ENCODE measurements around the gene CLNK.

Gene CLNK

GRCh38 chr4:10667701-10668326, 16.8 kb downstream of the CLNK start:
- Histone ChIP-seq H3K4me1 (ENCODE audit: control insufficient read depth, insufficient read depth, low read length) (no peaks in the 10 kb centered on the region), H3K27ac (ENCODE audit: insufficient read depth, low read depth, low read length, poor library complexity, severe bottlenecking) (no peak overlapping the region)
- 83 to 84% methylated on average over 10 of the region's 10 CpGs for WGBS, 2 experiments

DNA sequence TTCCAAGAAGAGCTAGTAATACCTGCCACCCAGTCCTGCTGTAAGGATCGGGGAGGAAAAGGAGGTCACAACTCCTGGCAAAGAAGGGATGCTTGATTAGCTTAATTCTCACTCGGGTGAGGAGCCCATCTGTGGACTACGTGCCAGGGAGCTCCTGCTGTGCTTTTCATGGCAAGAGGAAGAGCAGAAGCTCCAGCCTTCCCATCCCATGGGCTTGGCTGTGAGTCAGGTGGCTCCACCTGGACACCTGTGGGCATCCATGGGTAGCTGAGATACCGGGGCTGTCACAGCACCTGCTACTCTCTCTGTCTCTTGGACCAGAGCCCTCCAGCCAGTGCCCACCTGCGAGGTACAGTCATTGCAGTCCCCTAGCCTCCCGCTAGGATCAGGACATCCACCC, 18.0 kb downstream of the CLNK start:
- H3K4me1 ChIP-seq (ENCODE audit: control insufficient read depth, insufficient read depth, low read length) = no peaks in the 10 kb centered on the region
- no peak overlapping the region for H3K27ac ChIP-seq (ENCODE audit: insufficient read depth, low read depth, low read length, poor library complexity, severe bottlenecking)
- no peaks in the 10 kb centered on the region for H3K27me3 ChIP-seq (ENCODE audit: control insufficient read depth, insufficient read depth, low read length, poor library complexity, severe bottlenecking)
- H3K9me3 ChIP-seq (ENCODE audit: control insufficient read depth, low read length) = no peaks in the 10 kb centered on the region
- H3K36me3 ChIP-seq (ENCODE audit: control insufficient read depth, insufficient read depth, low read length) = no peaks in the 10 kb centered on the region
- WGBS, 2 experiments = 74 to 77% methylated on average over 6 of the region's 6 CpGs
- no peak overlapping the region for H3K4me3 ChIP-seq (ENCODE audit: insufficient read depth, low read depth, low read length)

More at GRCh38 chr4:10667701-10668326, 16.8 kb downstream of the CLNK start:
- no peaks in the 10 kb centered on the region for H3K9me3 ChIP-seq (ENCODE audit: control insufficient read depth, low read length)
- no peaks in the 10 kb centered on the region for H3K36me3 ChIP-seq (ENCODE audit: control insufficient read depth, insufficient read depth, low read length)
- H3K27me3 ChIP-seq (ENCODE audit: control insufficient read depth, insufficient read depth, low read length, poor library complexity, severe bottlenecking) = no peaks in the 10 kb centered on the region
- no peak overlapping the region for H3K4me3 ChIP-seq (ENCODE audit: insufficient read depth, low read depth, low read length)

DNA sequence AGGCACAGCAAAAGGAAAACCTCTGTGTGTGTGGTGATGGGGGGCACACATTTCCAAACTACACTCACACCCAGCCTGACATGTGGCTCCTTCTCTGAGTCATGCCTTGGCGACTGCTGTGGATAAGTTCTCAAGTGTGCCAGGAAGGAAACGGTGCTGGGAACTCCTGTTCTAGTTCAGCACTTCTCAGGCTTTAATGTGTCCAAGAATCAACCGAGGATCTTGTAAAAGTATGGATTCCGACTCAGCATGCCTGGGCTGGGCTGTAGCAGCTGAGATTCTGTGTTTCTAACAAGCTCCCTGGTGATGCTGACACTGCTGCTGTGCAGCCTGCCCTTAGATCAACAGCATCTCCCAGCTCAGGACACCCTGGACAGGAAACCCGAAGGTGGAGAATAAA, 20.2 kb downstream of the CLNK start:
- no peaks in the 10 kb centered on the region for H3K36me3 ChIP-seq (ENCODE audit: control insufficient read depth, insufficient read depth, low read length)
- H3K9me3 ChIP-seq (ENCODE audit: control insufficient read depth, low read length) = no peaks in the 10 kb centered on the region
- no peaks in the 10 kb centered on the region for H3K4me1 ChIP-seq (ENCODE audit: control insufficient read depth, insufficient read depth, low read length)
- H3K4me3 ChIP-seq (ENCODE audit: insufficient read depth, low read depth, low read length) = no peak overlapping the region
- 80 to 84% methylated on average over 5 of the region's 5 CpGs for WGBS, 2 experiments
- no peaks in the 10 kb centered on the region for H3K27me3 ChIP-seq (ENCODE audit: control insufficient read depth, insufficient read depth, low read length, poor library complexity, severe bottlenecking)
- no peak overlapping the region for H3K27ac ChIP-seq (ENCODE audit: insufficient read depth, low read depth, low read length, poor library complexity, severe bottlenecking)

- H3K27ac ChIP-seq (ENCODE audit: insufficient read depth, low read depth, low read length, poor library complexity, severe bottlenecking) = no peak overlapping the region
- no peak overlapping the region for H3K4me3 ChIP-seq (ENCODE audit: insufficient read depth, low read depth, low read length)
- H3K27me3 ChIP-seq (ENCODE audit: control insufficient read depth, insufficient read depth, low read length, poor library complexity, severe bottlenecking) = no peaks in the 10 kb centered on the region
- WGBS, 2 experiments = 92 to 99% methylated on average over 5 of the region's 5 CpGs
- H3K36me3 ChIP-seq (ENCODE audit: control insufficient read depth, insufficient read depth, low read length) = no peaks in the 10 kb centered on the region
- no peaks in the 10 kb centered on the region for H3K9me3 ChIP-seq (ENCODE audit: control insufficient read depth, low read length)
- H3K4me1 ChIP-seq (ENCODE audit: control insufficient read depth, insufficient read depth, low read length) = no peaks in the 10 kb centered on the region
These were observed 21.6 kb downstream of the CLNK start for GRCh38 chr4:10662937-10663336.

DNA sequence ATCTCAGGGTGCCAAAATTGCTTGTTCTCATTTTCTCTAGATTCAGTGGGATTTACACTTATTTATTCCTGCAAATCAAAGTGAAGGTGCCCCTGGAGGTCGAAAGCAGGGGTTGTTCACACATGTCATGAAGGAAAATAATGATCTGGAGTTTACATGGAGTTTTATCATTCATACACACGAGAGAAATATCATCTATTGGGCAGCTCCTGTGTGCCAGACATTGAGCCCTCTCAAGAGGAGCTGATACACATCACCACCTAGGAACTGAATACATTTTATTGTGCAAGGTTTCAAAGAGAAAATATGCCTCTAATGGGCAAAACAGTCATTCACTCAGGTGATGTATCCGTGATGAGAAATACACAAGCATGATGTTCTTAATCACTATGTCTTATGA, 23.5 kb downstream of the CLNK start:
- Histone ChIP-seq H3K4me3 (ENCODE audit: insufficient read depth, low read depth, low read length) (no peak overlapping the region), H3K9me3 (ENCODE audit: control insufficient read depth, low read length) (no peaks in the 10 kb centered on the region), H3K4me1 (ENCODE audit: control insufficient read depth, insufficient read depth, low read length) (no peaks in the 10 kb centered on the region), H3K36me3 (ENCODE audit: control insufficient read depth, insufficient read depth, low read length) (no peaks in the 10 kb centered on the region), H3K27me3 (ENCODE audit: control insufficient read depth, insufficient read depth, low read length, poor library complexity, severe bottlenecking) (no peaks in the 10 kb centered on the region), H3K27ac (ENCODE audit: insufficient read depth, low read depth, low read length, poor library complexity, severe bottlenecking) (no peak overlapping the region)
- WGBS, 2 experiments = 90 to 96% methylated on average over 3 of the region's 3 CpGs

- Histone ChIP-seq H3K27me3 (ENCODE audit: control insufficient read depth, insufficient read depth, low read length, poor library complexity, severe bottlenecking) (no peaks in the 10 kb centered on the region), H3K4me1 (ENCODE audit: control insufficient read depth, insufficient read depth, low read length) (no peaks in the 10 kb centered on the region), H3K36me3 (ENCODE audit: control insufficient read depth, insufficient read depth, low read length) (no peaks in the 10 kb centered on the region), H3K4me3 (ENCODE audit: insufficient read depth, low read depth, low read length) (no peak overlapping the region), H3K27ac (ENCODE audit: insufficient read depth, low read depth, low read length, poor library complexity, severe bottlenecking) (no peak overlapping the region), H3K9me3 (ENCODE audit: control insufficient read depth, low read length) (no peaks in the 10 kb centered on the region)
- 91 to 93% methylated on average over 5 to 6 of the region's 6 CpGs for WGBS, 2 experiments
These were observed 25.3 kb downstream of the CLNK start for GRCh38 chr4:10659251-10659650.

DNA sequence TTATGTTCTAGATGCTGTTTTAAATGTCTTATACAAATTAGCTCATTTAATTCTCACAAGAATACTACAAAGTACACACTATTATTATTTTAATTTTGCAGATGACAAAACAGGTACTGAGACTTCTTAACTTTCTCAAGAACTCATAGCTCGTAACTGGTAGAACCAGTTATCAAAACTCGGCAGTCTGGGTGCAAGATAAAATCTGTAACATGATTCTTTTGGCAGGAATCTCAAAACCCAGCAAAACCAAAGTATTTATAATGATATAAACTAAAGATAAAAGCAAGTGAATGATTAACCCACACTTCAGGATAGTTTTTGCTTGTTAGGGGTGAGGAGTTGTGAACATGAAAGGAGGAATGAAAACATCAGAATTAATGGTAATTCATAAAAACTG, 27.6 kb downstream of the CLNK start:
- Histone ChIP-seq H3K4me3 (ENCODE audit: insufficient read depth, low read depth, low read length) (no peak overlapping the region), H3K27me3 (ENCODE audit: control insufficient read depth, insufficient read depth, low read length, poor library complexity, severe bottlenecking) (no peaks in the 10 kb centered on the region), H3K27ac (ENCODE audit: insufficient read depth, low read depth, low read length, poor library complexity, severe bottlenecking) (no peak overlapping the region), H3K36me3 (ENCODE audit: control insufficient read depth, insufficient read depth, low read length) (no peaks in the 10 kb centered on the region), H3K9me3 (ENCODE audit: control insufficient read depth, low read length) (no peaks in the 10 kb centered on the region), H3K4me1 (ENCODE audit: control insufficient read depth, insufficient read depth, low read length) (no peaks in the 10 kb centered on the region)
- WGBS, 2 experiments = 92 to 100% methylated on average over 2 of the region's 2 CpGs

DNA sequence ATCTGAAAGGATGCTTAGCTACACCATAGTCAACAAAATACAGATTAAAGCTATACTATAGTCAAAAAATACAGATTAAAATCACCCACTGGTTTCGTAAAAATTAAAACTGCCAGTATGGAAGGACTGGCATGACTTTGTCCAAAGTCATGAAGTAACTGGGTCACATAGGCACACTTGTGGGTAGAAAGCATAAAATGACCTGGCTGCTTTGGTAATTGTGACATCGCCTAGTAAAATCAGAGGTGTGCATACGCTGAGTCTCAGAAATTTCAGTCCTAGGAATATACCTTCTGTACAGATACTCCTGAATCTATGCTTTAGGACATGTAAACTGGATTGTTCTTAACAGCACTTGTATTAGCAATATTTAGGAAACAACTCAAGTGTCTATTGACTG, 28.1 kb downstream of the CLNK start:
- Histone ChIP-seq H3K9me3 (ENCODE audit: control insufficient read depth, low read length) (no peaks in the 10 kb centered on the region), H3K36me3 (ENCODE audit: control insufficient read depth, insufficient read depth, low read length) (no peaks in the 10 kb centered on the region), H3K27ac (ENCODE audit: insufficient read depth, low read depth, low read length, poor library complexity, severe bottlenecking) (no peak overlapping the region), H3K4me1 (ENCODE audit: control insufficient read depth, insufficient read depth, low read length) (no peaks in the 10 kb centered on the region), H3K4me3 (ENCODE audit: insufficient read depth, low read depth, low read length) (no peak overlapping the region), H3K27me3 (ENCODE audit: control insufficient read depth, insufficient read depth, low read length, poor library complexity, severe bottlenecking) (no peaks in the 10 kb centered on the region)
- WGBS, 2 experiments = 91 to 92% methylated on average over 3 of the region's 3 CpGs

DNA sequence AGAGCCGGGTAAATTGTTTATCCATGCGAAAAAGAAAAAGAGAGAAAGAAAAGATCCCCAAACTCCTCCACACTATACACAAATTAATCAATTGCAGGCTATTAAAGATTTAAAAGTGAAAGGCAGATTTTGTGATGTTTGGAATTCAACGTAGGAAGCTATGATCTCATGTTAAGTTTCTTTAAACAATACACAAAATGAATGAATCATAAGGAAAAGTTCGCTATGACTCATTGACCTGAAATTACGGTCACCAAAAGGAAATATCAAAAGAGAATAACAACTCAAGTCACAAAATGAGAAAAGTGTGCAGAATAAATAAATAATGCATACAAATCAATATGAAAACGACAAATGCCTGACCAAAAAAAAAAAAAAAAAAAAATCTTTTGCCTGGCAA, 28.6 kb downstream of the CLNK start:
- Histone ChIP-seq H3K27ac (ENCODE audit: insufficient read depth, low read depth, low read length, poor library complexity, severe bottlenecking) (no peak overlapping the region), H3K9me3 (ENCODE audit: control insufficient read depth, low read length) (no peaks in the 10 kb centered on the region), H3K27me3 (ENCODE audit: control insufficient read depth, insufficient read depth, low read length, poor library complexity, severe bottlenecking) (no peaks in the 10 kb centered on the region), H3K4me3 (ENCODE audit: insufficient read depth, low read depth, low read length) (no peak overlapping the region), H3K4me1 (ENCODE audit: control insufficient read depth, insufficient read depth, low read length) (no peaks in the 10 kb centered on the region), H3K36me3 (ENCODE audit: control insufficient read depth, insufficient read depth, low read length) (no peaks in the 10 kb centered on the region)
- 90 to 92% methylated on average over 2 to 4 of the region's 6 CpGs for WGBS, 2 experiments

GRCh38 chr4:10648479-10648878, 36.1 kb downstream of the CLNK start:
- H3K36me3 ChIP-seq (ENCODE audit: control insufficient read depth, insufficient read depth, low read length) = no peaks in the 10 kb centered on the region
- no peak overlapping the region for H3K27ac ChIP-seq (ENCODE audit: insufficient read depth, low read depth, low read length, poor library complexity, severe bottlenecking)
- 95 to 97% methylated on average over 2 of the region's 2 CpGs for WGBS, 2 experiments
- H3K27me3 ChIP-seq (ENCODE audit: control insufficient read depth, insufficient read depth, low read length, poor library complexity, severe bottlenecking) = no peaks in the 10 kb centered on the region
- H3K4me3 ChIP-seq (ENCODE audit: insufficient read depth, low read depth, low read length) = no peak overlapping the region
- H3K4me1 ChIP-seq (ENCODE audit: control insufficient read depth, insufficient read depth, low read length) = no peaks in the 10 kb centered on the region
- H3K9me3 ChIP-seq (ENCODE audit: control insufficient read depth, low read length) = no peaks in the 10 kb centered on the region

- Histone ChIP-seq H3K36me3 (ENCODE audit: control insufficient read depth, insufficient read depth, low read length) (no peaks in the 10 kb centered on the region), H3K27me3 (ENCODE audit: control insufficient read depth, insufficient read depth, low read length, poor library complexity, severe bottlenecking) (no peaks in the 10 kb centered on the region), H3K4me3 (ENCODE audit: insufficient read depth, low read depth, low read length) (no peak overlapping the region), H3K9me3 (ENCODE audit: control insufficient read depth, low read length) (no peaks in the 10 kb centered on the region), H3K4me1 (ENCODE audit: control insufficient read depth, insufficient read depth, low read length) (no peaks in the 10 kb centered on the region), H3K27ac (ENCODE audit: insufficient read depth, low read depth, low read length, poor library complexity, severe bottlenecking) (no peak overlapping the region)
- 89 to 95% methylated on average over 3 of the region's 3 CpGs for WGBS, 2 experiments
These were observed 36.7 kb downstream of the CLNK start for GRCh38 chr4:10647846-10648245.
